GM13976 (cell line): Measurements from ENCODE around the gene BMAL2.

ENCODE experiments used
- DNase-seq: peaks from one replicate; pipeline ENCODE4 v3.0.0; 2012; ENCODE audit warnings: low spot score
- CTCF ChIP-seq: IDR thresholded peaks from 2 replicates; pipeline ENCODE4 v1.5.1; 2012; ENCODE audit warnings: borderline replicate concordance, mild to moderate bottlenecking; ENCODE audit not compliant: insufficient read depth; ENCODE audit errors: extremely low read depth, missing control alignments, control extremely low read depth
- in situ Hi-C: fragments of 300-500 bp; cut with MboI; formaldehyde crosslinking; loops from one replicate; pipeline ENCODE4 v1.12.0; 2022; ENCODE audit warnings: low sequenced_read_pairs, mixed read lengths, inconsistent platforms; ENCODE audit not compliant: unreplicated experiment

BMAL2 gene

DNA sequence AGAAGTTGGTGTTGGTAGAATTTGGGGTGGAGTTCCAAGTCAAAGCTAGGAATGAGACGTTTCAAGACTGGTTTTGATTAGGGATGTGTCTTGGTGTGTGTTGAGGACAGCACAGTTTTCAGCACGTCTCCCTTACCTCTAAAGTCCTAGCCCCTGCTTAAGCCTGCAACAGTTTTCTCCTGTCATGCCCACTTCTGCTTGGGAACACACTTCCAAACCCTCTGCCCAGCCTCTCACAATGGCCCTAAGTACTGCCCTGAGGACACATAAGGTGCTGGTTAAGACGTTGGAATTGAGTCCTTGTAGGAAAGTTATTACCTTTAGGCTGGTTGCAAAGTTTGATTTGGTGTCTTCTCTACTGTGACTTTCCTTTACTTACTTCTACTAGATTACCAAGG, 710 bp upstream of the BMAL2 start:
- in situ Hi-C loops = no loop called here
- no peak for TF ChIP-seq CTCF
- DNase-seq = no peak

DNA sequence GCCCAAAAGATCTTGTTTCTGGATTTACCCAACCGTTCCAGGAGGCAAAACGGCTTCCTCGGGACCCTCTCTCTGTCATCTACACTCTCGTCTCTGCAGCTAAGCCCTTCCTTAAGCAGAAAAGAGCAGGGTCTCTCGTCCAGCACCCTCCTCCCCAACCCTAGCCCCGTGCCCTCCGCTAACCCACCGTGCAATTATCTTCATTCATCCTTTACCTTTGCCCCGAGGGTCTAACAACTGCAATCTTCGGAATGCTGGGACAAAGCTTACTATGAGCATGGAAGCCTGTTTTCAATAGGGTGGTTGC, 276 bp upstream of the BMAL2 start:
- DNase-seq = no peak
- in situ Hi-C loops = no loop called here
- TF ChIP-seq CTCF = no peak

GRCh38 chr12:27333403-27334009, 870 bp downstream of the BMAL2 start:
- peak; percentile 49 for DNase-seq

GRCh38 chr12:27334042-27334720, 1.5 kb downstream of the BMAL2 start:
- no peak for TF ChIP-seq CTCF
- peak; percentile 45 for DNase-seq
- in situ Hi-C loops = no loop called here

More at GRCh38 chr12:27333403-27334009, 870 bp downstream of the BMAL2 start:
- TF ChIP-seq CTCF = no peak
- in situ Hi-C loops = no loop called here

GRCh38 chr12:27334721-27335082, 2.1 kb downstream of the BMAL2 start:
- no peak for TF ChIP-seq CTCF
- no peak for DNase-seq
- in situ Hi-C loops = no loop called here

DNA sequence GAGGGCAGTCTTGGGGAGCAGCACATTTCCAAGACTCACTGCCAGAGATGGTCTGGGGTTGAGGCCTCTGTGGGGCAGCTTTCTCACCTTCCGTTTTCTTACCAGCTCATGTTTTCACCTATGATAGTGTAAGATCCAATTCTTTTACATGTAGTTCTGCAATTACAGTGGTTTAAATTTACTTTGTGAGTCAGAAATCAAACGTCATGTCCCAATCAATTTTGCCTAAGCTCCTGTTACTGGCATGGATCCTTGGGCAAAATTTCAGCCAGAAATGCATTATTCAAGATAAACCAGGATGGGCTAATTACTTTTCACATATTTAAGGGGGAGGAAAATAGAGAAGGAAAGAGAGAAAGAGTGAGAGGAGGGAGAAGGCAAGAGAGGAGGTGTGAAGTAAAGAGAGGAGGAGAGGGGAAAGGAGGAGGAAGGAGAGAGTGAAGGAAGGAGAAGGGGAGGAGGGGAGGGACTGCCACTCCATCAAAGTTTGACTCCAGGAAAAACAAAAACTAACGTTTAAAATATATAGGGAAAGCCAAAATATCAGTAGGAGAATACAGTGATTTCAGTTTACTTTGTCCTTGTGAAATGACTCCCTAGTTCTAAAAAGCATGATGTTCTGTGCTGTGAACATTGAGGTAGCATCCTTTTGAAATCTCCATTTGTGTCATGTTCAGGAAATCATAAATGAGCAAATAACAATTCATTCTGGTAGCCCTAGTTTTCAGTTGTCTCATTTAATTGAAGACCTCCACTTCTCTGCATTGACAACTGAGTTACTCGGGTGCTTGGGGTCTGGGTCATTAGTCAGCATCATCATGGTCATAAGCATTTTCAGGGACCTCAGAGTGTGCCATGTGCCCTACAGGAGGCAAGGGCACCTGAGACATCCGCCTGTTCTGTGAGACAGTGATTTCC, 3.0 kb downstream of the BMAL2 start:
- no peak for TF ChIP-seq CTCF
- no peak for DNase-seq
- in situ Hi-C loops = no loop called here
